HG02885 (cell line): ENCODE data around the gene OR14K1.
"Not testable (repeated sequence)": the region's sequence is repeated elsewhere in the genome, so short reads cannot be mapped to it uniquely, and the experiment has no call there.

Experiments used
- ATAC-seq: cut with Tn5 transposase; IDR thresholded peaks from one replicate; pipeline ENCODE4 v1.9.1; 2021; ENCODE audit warnings: mild to moderate bottlenecking; ENCODE audit not compliant: unreplicated experiment, poor library complexity

The OR14K1 gene, protein sequence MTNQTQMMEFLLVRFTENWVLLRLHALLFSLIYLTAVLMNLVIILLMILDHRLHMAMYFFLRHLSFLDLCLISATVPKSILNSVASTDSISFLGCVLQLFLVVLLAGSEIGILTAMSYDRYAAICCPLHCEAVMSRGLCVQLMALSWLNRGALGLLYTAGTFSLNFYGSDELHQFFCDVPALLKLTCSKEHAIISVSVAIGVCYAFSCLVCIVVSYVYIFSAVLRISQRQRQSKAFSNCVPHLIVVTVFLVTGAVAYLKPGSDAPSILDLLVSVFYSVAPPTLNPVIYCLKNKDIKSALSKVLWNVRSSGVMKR

DNA sequence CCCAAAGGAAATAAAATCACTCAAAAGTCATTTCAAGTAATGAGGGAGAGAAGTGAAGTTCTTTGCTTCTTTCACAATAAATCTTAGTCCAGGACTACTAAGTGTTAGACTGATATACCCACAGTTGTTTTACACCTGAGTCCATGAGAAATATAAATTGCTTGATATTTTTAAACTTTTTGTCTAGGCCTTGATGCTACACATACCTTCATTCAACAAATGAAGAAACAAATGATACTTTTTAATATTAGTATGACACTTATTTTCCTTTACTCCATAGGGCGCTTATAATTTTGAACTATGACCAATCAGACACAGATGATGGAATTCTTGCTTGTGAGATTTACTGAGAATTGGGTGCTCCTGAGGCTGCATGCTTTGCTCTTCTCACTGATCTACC is at the start of gene OR14K1:
Gene OR14K1, plus strand, starts transcription at position 301 of the 400 bp plus-strand sequence. Its CDS starts 0 bp downstream, at position 301.
- no peak for ATAC-seq

DNA sequence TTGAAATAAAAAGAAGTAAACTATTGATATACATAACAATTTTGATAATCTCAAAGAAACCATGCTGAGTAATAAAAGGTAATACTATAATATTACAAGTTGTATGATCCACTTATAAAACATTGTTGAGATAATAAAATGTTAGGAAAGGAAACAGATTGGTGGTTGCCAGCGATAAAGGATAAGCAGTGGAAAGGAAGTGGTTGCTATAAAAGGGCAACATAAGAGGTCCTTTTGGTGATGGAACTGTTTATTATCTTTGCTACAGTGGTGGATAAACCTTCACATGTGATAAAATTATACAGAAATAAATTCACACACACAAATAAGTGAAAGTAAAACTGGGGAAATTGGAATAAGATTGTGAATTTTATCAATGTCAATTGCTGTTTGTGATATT is 37.1 kb upstream of the OR14K1 start:
- no peak for ATAC-seq

DNA sequence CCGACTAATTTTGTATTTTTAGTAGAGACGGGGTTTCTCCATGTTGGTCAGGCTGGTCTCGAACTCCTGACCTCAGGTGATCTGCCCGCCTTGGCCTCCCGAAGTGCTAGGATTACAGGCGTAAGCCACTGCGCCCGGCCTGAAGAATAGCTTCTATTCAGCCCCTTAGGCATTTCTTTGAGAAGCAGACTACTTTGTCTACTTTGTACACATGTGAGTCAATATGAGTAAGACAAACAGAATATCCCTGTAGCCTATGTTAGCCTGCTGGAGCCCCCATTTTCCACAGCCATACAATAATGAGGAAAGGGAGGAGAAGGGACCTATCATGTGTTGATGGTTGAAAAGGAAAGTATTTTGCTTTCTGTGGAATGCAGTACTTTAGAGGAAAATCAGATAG is 27.7 kb upstream of the OR14K1 start:
- not testable (repeated sequence) for ATAC-seq

DNA sequence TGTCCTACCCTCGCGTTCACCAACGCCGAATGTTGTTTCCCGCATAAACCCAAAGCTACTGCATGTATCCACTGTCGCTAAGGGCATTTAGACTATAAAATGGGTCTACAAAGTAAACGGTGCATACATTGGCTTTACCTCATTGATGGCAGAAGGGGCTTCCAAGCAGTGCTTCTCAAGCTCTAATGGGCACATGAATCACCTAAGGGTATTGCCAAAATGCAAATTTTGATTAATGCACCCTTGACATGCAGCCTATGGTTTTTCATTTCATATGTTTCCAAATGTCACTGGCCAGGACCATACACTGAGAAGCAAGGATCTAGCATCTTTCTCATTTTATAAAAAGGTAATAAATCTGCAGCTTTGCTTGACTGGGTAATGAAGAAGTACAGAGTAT is 24.7 kb upstream of the OR14K1 start:
- no peak for ATAC-seq

DNA sequence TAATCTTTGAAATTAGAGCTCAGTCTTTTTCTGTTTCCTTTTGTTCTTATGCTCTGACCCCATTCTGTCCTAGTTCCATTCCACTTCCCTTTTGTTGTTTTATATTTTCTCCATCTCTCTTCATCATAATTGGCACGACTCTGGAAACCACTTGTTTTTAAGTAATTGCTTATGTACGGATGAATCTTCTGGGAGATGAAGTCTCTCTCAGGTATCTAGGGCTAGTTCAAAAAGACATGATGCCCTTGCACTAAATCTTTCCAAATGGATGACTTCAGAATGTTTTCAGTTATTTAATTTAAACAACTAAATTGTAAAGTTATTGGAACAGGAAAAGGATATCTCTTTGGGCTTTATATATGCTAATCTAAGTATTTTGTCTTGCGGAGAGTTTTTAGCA is 21.9 kb upstream of the OR14K1 start, which contains the start of gene OR6F1:
Gene OR6F1, minus strand, starts transcription at position 101 of the 400 bp plus-strand sequence. CDS start 3,891 bp downstream, outside the sequence.
- ATAC-seq = no peak

DNA sequence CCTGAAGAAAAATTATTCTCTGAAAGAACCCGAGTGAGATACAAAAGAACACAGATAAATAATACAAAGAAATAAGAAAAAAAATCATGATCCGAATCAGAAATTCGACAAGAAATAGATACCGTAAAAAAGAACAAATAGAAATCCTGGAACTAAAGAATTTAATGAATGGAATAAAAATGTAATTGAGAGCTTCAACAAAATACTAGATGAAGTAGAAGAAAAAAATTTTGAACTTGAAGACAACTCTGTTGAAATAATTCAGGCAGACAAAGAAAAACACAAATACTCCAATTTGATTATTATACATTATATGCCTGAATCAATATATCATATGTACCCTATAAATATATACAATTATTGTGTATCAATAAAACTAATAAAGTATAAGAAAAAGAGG is 17.2 kb upstream of the OR14K1 start:
- no peak for ATAC-seq

DNA sequence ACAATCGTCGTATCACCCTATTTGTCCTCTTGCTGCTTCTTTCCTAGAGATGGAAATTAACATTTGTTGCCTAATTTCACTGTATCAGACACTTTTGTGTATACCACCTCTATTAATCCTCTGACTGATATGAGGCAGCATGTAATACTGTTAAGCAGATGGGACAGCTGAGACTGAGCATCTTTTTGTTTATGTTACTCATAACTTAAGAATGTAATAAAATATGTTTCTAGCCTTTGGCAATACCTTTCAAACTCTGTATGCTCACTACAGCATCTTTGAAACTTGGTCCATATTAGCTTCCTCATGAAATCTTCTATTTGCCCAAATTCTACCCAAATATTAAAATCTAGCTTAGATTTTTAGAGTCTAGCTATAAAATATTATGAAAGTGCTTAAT is 2.3 kb downstream of the OR14K1 start:
- no peak for ATAC-seq

DNA sequence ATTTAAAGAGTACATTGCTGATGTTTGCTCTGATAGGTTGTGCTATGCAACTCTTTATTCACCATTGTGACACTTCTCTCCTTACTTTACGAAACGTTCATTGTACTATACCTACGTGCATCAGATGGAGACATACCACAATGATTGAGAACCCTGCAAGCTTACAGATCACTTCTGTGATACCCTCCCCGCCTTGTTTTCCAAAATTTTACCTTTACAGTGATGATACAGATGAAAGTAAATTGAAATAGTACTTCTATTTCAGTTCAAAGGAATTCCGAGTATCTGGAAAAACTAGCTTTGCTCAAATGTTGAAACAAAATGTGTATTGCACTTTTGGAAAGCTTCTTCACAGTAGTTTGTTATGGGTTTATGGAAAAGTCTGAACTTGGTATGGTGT is 3.3 kb downstream of the OR14K1 start:
- no peak for ATAC-seq

DNA sequence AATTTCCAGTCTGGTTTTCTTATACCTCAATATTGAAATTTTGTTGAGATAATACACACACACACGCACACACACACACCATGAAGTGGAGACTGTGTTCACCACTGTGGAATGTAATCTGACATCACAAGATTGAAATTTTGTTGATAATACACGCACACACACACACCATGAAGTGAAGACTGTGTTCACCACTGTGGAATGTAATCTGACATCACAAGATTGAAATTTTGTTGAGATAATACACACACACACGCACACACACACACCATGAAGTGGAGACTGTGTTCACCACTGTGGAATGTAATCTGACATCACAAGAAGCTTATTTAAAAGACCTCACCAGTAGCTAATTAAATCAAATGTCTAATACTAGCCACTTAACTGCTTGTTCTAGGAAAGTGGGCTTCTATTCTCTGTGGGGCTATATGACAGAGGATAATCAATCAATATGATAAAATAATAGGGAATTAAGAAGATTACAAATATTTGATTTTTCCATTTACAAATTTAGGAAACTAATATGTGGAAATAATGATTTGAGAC is 3.9 kb downstream of the OR14K1 start:
- not testable (repeated sequence) for ATAC-seq

DNA sequence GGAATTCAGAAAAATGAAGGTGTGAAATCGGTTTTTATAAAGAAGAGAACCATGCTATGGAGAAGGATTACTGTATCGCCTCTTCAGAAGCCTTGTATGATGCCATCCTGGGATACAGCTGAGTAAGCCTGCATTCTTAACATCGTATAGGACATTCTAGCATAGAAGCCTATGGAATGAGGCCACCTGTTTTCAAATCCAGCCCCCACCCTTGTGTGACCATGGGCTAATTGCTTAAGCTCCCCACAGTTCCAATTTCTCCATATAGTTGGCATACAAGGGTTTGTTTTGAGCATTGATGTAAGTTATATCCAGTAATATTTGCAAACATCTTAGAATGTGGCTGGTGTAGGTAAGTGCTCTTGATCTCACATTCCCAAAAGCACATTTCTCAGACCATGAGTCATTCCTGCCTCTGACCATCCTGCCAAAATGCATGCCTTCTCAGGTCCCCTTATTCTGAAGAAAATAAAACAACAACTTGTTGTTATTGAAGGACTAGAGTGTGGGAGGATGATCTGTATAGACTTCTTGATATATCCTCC is 8.0 kb downstream of the OR14K1 start:
- no peak for ATAC-seq

DNA sequence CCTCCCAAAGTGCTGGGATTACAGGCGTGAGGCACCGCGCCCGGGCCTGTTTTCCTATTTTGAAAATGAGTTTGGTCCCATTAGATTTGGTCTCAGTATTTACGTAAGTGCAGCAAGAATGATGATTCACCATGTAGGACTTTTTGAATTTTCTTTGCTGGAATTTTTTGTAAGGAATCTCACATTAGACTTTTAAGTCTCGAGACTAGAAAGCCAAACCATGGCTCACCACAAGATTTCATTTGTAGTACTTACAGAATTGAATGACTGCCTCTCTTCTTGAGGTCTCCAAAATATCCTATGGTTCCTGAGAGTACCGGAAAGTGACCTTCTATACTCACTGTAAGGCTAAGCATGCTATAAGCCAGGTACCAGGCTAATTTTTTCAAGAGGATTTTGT is 9.2 kb downstream of the OR14K1 start:
- ATAC-seq = no peak

DNA sequence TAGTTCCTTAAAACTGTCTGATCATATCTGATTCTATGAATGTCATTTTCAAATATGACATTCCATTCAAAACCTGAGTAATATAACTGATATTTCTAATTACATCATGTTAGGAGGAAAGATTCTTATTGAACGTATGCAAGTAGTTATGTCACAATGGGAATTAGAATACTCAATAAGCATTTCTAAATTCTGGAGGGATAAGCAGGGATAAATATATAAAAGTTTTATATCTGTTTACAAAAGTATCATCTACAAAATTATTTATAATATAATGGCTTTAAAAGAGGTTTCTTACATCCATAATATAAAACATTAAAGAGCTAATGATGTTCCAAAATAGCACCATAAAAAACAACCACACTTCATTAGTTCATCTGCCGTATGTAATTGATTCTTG is 9.6 kb downstream of the OR14K1 start, which contains the start of gene OR14A2:
Gene OR14A2, minus strand, starts transcription at position 101 of the 400 bp plus-strand sequence.
- ATAC-seq = no peak

DNA sequence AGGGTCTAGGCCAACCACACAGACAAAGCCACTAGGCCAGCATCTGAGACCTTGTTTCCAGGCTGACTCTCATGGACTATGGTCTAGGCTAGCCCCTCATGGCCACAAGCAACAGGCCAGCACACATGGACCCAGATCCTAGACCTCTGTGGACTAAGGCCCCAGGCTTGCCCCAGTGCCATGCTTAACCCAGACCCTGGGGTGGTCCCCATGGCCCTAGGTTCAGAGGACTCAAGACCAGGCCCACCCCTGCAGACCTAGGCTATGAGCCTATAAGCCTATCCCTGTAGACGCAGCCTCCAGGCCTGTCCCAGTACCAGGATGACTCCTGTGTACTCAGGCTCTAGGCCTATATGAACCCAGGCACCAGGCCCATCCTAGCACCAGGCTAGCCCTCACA is 11.5 kb downstream of the OR14K1 start:
- no peak for ATAC-seq

DNA sequence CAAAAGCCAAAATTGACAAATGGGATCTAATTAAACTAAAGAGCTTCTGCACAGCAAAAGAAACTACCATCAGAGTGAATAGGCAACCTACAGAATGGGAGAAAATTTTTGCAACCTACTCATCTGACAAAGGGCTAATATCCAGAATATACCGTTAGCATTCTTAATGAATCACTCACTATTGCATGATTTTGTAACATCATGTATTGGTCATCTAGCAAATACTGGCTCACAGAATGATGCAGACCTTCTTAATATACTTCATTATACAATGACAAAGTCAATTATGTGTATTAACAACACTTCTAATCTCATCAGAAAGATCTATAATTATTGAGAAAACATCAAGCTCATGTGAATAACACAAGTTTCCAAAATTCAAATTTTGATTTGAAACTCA is 15.9 kb downstream of the OR14K1 start:
- ATAC-seq = not testable (repeated sequence)

DNA sequence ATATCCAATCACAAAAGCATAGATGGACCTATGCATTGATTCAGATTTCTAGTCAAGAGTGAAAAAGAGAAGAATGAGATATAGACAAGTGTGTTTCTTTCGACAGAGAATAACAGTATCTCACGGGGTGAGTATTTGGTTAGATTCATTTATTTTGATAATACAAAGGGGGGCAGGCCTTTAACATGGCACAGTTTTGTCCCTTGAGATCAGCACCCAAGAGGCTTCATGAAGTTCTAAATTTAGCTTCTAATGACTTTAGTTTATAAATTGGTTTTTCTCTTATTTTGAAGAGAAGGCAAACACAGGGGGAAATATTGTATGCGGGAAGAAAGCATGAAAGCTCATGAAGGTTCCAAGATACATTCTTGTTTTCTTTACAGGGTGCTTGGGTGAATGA is 22.0 kb downstream of the OR14K1 start, which contains the start of gene OR1C1:
Gene OR1C1, minus strand, starts transcription at position 101 of the 400 bp plus-strand sequence. CDS start 2,150 bp downstream, outside the sequence.
- ATAC-seq = no peak

DNA sequence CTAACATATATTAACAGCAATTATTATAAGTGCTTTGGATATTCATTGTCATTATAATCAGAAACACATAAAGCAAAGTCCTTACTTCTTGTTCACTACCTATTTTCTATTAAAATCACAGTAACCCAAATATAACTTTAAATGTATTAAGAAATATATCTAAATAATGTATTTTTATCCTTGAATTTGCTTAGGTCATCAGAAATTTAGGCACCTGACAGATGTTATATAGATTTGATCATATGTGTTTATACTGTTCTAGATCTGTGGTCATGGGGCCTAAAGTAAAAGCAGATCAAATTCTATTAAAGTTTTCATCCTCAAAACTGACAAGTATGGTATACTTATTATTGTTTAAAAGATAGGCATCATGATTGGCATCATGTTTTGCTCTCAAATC is 31.2 kb downstream of the OR14K1 start:
- no peak for ATAC-seq
